GM18519 (cell line): ENCODE data around the gene ACTR3.

Experiments used
- ATAC-seq: cut with Tn5 transposase; IDR thresholded peaks from one replicate; pipeline ENCODE4 v1.9.1; 2021; ENCODE audit warnings: mild to moderate bottlenecking, moderate library complexity; ENCODE audit not compliant: unreplicated experiment, low FRiP score

Gene ACTR3

DNA sequence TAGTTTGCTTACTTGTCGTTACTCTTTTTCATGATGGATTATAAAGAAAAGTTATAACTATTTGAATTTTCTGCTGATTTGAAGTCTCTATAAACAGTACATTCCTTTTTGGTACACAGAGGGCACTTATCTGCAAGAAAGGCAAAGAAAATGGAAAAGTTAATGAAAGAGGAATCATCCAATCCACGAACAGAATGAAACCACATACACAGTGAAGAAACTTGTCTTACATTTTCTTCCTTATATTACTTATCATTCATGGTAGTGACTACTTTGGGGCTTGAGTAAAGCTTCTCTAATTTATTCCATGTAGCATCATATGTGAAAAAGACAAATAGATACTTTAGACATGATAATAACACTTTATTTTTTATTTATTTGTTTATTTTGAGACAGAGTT lies 14.8 kb upstream of the ACTR3 start:
- ATAC-seq = no peak

DNA sequence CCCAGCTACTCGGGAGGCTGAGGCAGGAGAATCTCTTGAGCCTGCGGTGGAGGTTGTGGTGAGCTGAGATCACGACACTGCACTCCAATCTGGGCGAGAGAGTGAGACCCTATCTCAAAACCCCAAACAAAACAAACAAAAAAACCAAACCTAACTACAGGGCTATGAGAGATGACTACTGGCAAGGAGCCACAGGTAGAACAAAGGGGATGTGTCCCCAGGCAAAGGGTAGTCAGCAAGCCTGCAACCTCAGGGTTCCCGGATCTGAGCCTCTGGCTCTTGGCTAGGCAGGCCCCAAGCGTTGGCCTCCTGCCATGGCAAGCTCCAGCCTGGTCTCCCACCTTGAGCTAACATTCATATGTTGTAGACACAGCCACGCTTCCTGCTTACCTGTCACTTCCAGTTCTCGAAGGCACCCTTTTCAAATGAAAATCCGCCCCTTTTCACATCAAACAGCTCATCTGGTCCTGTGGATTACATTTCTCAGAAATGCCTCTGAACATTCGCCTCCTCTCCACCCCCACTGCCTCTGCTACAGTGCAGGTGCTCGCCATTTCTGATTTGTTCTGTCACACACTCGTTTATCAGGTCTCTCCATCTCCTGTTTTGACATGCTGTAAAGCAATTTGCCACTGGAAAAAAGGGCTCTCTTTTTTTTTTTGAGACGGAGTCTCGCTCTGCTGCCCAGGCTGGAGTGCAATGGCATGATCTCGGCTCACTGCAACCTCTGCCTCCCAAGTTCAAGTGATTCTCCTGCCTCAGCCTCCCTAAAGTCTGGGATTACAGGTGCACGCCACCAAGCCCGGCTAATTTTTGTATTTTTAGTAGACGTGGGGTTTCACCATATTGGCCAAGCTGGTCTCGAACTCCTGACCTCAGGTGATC lies 13.1 kb upstream of the ACTR3 start:
- ATAC-seq = no peak

DNA sequence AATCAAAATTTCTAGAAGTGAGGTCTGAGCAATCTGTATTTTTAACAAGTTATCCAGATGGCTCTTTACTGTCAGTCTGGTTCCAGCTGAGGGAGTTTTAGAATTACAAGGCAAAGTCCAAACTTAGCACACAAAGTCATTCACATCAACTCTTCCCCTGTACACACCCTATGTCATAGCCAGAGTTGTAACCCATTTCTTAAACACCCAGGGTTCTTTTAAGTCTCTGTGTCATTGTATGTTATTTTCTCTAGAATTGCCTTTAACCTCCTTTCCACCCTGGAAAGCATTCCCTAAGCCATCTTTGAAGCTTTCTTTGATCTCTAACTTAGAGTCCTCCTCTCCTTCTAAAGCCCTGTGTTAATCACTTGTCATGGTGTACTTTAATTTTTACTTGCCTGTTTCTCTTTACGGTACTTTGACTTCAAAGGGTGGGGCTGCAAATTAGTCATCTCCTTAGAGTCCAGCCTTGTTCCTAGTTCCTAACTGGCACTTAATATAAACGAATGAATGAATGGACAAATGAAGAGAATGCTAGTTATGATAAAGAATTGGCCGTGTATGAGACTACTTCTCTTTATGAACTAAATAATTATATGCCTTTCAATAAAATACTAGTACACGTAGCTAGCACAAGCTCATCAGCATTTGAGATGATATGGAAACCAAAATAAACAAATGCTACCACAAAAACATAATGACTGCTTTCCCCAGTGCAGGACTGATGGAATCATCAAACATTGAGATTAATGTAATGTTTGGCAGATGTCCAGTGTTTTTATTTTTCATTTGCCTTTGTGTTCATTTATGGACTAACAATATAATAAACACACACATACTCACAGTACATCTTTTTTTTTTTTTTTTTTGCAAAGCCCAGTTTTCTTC lies 11.9 kb upstream of the ACTR3 start:
- ATAC-seq = no peak

DNA sequence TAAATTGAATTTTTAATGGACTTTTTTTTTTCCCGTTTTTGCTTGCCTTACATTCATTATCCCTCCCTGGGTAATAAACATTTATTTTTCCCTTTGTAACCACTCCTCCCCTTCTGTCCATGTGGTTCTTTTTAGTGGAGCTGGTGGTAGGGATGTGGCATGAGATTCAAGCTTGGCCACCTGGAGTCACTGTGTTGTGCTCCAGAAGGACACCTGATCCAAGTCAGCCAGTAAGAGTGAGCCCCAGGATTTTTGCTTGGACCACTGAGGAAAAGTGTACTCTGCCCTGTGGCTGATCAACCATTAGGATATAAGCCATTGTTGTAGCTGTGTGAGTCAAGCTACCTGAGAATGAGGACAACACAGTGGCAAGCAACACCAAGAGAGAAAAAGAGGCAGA lies 11.1 kb upstream of the ACTR3 start:
- no peak for ATAC-seq

DNA sequence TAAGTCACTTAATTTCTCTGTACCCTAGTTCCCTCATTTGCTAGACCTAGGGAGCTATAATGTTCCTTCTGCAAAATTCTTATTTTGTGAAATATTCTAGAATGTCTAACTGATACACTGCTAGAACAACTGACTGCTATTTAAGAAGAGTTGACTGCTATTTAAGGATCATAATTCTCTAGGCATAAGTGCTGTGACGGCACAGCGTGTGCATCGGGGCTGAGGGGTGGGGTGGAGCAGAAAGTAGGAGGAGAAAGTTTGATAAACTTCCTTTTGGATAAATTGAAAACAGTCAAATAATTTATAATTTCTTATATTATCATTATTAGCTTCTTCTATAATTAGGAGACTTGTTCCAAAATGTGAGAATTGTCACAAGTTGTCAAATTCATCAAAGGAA lies 10.4 kb upstream of the ACTR3 start:
- no peak for ATAC-seq

DNA sequence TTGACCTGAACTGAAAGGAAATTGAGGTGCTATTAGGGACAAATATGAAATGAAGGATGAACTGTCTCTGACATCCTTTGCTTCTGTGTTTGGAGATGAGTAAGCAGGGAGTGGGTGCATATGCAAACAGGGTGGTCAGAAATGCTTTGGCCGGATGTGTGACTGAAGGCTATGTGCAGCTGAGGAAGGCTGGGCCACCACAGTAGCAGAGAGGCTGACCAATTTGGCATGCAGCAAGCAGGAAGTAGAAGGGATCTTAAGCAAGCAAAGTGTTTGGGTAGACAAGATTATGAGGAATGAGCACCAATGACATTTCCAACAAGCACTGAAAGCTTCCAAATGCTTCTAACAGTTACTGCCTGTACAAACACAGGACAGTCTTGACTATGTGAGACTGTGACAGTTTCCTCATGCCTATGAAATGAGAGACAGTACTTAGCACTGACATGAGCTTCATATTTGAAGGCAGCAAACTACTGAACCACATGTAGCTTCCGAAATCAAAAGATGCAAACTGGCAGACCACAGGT lies 3.3 kb upstream of the ACTR3 start:
- peak; percentile 71 for ATAC-seq

DNA sequence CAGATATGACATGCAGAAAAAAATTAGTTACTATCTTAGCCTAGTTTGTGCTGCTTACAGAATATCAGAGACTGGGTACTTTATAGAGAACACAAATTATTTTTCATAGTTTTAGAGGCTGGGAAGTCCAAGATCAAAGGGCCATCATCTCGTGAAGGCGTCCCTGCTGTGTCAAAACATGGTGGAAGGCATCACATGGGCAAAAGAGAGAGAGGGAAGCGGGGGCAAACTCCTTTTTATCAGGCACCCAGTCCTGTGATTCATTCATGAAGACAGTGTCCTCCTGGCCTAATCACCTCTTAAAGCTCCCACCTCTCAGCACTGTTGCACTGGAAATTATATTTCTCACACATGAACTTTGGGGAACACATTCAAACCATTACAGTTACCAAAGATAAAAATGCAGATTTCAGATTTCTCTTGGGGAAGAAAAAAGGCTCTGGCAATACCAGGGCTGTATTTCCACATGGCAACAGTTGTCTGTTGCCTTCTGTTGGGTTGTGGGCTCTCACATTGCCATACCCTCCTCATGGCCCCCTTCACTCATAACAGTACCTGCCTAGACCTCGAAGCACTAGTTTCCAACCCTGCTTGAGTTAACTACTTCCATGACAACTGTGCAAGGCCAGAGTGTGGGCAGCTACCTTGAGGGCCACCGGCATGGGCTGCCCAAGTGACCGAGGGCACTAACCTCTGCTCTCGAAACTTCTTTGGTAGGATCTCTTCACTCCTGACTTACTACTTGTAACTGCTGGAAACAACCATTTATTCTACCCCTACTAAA lies 2.7 kb upstream of the ACTR3 start:
- no peak for ATAC-seq

DNA sequence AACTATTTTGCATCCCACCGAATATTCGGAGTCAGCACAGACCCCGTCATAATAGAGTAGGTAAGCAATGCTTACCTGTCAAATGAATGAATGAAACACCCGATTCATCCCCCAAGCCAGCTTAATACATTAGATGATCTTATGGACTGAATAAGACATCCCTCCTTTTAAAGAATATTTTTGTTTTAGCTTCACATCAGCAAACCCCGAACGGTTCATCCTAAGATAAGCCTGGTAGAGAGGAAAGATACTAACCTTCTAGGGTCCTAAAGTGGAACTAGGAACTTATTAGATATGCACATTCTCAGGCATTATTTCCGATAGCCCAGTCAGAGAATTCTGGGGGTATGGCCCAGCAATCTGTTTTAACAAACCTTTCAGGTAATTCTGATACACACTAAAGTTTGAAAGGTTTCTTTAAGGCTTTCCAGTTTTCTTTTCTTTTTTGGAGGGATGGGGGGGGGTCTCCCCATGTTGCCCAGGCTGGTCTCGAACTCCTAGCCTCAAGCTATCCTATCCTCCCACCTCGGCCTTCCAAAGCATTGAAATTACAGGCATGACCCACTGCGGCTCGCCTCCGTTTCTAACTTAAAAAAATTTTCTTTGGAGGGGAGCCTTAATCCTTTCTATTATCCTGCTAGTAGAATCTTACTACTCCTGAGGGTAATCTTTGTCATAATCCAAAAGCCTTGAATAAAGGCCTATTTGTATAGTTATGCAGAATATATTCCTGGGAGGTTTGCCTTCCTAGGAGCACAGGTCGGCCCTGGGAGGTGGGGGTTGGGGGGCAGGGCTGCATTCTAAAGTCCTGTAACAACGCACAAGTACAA lies 1.0 kb upstream of the ACTR3 start:
- ATAC-seq = no peak

DNA sequence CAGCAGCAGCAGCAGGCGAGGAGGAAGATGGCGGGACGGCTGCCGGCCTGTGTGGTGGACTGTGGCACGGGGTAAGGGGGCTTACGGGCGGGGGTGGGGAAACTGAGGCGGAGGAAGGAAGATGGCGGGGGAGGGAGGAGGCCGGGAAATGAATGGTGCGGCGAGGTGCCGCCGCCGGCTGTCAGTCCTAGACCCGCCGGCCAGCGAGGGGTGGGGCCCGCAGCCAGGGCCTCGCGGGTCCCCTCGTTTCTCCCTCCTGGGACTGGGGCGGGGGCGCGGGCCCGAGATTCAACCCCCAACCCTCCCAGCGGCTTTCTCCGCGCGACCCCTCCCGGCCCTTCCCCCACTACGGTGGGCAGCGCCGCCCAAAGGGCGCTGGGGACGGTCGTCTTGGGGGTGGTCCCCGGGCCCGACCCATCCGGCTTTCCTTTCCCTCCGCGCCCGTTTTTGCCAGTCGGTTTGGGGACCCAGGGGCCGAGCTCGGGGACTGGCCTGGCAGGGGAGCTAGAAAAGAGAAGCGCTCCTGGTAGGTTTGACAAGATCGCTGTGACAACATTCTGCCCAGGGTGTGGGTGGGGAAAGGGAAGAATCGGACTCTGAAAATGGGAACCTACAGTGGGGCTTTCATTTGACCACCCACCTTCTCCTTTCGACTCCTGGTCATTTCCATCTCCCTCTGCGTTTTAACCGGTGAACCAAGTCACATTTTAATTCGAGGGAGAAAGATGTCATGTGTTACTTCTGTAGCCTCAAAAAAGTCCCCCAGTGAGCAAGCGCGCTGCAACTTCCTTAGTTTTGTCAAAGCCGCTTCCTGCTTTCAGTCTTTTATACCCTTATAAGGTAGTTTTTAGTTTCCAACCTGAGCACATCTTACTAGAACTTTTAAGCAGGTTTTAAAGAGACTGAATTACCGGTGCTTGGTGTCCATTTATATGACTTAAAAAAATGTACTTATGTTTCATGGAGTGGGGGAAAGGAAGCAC lies 655 bp downstream of the ACTR3 start:
- ATAC-seq = peak; percentile 20

DNA sequence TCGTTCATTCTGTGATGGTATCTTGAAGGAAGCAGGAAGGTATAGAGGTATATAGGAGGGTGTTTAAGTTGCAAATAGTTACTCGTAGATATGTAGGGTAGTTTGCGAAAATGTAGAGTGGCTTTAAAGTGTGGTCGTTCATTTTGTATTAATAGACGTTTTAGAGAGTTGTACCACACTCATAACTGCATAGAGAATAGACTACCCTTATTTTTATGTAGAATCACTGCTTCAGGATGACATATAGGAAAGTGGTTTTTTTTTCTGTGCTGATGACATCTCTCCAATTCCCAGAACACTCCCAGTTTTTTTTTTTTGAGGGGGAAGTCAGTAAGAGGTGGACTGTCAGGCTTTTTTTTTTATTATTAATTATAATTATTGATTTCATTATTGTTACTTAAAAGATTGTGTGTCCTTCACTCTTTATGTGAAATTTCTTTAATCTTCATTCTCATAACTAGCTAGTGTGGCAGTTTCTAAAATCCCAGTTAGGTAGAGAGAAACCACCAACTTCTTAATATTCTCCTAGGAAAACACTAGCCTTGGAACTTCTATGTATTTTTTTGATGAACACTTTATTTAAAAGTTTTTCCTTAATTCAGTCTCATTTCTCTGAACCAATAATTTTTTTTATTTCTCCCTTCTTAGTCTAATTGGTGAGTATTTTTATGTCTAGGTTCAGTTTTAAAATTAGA lies 1.5 kb downstream of the ACTR3 start:
- no peak for ATAC-seq

DNA sequence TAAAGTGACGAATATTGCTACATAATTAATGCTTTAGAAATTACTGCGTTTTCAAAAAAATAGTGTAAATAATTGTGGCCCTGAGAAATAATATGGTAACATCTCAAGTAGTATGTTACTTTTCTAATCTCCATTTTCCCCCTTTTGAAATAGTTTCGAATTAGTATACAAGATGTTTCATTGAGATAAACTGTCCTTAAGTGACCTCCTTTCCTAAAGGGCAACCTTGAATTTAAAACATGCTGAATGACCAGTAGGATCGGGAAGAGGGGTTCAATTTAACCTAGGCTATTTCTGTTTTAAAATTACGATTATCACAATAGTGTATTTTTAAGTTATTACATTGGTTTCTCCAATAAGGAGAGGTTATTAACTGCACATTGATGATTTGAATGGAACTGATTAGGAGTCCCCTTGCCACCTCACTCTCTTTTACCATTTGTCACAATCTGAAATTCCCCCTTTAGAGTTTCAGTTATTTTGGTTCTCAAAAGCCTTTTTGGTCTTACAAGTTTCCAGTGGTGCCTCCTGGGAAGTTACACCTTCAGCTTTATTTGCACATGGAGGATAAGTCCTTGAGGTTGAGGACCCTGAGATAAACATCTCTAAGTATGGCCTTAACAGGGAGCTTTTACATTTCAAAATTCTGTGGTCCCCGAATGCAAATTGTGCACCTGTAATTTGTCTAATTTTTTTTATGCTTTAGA lies 2.3 kb downstream of the ACTR3 start:
- no peak for ATAC-seq

DNA sequence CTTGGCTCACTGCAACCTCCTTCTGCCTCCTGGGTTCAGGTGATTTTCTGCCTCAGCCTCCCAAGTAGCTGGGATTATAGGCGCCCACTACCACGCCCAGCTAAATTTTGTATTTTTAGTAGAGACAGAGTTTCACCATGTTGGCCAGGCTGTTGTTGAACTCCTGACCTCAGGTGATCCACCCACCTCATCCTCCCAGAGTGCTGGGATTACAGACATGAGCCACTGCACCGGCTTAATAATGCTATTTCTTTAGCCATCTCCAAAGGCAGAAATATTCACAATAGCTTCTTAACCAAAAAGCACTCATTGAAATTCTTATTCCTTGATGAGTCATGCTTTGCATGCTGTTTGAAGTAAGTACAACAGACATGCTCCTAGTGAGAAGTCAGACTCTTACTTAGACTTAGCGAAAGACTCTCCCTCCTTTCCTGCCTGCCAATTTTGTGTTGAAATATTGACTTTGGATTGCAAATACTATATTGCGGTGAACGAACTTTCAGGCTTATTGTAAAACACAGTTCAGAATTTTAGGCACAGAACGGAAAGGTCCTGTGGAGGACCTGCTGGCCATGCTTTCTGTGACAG lies 4.4 kb downstream of the ACTR3 start:
- no peak for ATAC-seq

DNA sequence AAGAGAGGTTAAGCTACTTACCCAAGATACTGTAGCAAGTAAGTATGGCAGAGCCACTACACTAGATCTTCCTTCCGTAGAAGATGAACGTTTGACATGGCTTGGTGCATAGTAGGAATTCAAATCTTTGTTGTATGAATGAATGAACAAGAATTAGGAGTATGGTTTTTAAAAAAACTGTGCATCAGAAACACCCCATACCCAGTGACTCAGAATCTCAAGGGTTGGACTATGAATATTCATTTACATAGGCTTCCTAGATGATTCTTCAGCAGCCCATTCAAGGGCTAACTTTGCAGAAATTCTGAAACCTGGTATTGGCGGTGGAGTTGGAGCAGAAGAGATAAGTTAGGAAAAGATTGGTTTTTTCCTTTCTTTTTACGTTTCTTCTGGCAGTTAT lies 5.4 kb downstream of the ACTR3 start:
- no peak for ATAC-seq

DNA sequence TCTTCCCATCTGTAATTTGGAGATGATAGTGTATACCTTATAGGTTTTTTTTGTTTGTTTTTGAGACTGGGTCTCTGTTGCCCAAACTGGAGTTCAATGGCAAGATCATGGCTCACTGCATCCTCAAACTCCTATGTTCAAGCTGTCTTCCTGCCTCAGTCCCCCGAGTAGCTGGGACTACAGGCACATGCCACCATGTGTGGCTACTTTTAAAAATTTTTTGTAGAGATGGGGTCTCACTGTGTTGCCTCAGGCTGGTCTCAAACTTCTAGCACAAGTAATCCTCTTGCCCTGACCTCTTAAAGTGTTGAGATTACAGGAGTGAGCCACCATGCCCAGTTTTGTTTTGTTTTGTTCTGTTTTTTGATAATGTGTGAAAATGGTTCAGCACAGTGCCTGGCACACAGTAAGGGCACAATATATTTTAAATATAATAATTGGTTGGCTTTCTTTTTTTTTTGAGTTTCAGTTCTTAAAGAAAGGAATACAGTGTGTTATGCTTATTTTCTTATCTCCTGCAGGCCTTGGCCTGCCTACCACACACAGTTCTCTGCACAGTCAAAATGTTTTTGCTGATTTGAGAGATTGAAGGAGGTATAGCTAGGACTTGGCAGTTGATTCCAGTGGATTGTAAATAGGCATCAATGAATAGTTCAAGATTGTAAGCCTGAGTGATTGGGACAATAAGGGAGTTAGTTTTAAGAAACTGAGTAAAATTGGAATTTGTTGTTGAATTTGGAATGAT lies 6.1 kb downstream of the ACTR3 start:
- ATAC-seq = no peak

DNA sequence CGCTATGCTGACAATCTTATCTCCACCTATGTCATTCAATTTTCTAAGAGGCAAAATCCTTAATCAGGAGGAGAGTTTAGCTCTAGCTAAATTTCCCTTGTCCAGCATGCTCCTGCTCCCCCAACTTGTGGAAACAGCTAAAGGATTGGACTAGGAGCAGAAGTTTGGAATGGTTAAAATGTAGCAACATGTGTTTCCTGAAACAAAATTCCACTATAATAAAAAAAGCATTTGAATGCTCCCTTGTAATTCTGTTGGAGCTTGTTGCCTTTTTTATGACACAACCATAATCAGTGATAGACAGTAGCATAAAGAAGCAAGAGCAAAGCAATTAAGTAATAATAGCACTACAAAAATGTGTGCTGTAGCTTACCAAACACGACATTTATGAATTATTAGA lies 6.9 kb downstream of the ACTR3 start:
- no peak for ATAC-seq

DNA sequence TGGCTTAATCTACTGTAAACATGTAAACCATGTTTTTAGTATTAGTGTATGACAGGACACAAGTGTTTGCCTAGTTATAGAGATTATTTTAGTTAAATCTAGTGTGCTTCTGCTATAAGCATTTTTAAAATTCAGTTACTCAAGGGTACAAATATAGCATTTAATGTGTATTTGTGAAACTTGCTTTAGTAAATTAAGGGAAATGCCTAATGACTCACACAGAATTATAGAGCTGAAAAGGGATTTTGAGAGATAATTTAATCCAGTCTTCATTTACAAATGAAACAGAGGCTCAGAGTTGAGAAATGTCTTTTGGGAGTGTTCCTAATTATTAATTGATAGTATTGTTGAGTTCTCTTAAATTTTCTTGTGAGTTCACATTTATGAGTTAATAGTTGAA lies 8.2 kb downstream of the ACTR3 start:
- ATAC-seq = no peak
